NCI-H1092 treated with DMSO at 0.1 percent for 48 hours (cell line): ENCODE data around the gene MYRF.
A peak's percentile ranks its signal among the peaks of the same experiment; 100 is the strongest.

Source experiments
- DNase-seq: peaks from one replicate; lab custom pipeline; 2025; lab: John Stamatoyannopoulos, UW

Gene MYRF

DNA sequence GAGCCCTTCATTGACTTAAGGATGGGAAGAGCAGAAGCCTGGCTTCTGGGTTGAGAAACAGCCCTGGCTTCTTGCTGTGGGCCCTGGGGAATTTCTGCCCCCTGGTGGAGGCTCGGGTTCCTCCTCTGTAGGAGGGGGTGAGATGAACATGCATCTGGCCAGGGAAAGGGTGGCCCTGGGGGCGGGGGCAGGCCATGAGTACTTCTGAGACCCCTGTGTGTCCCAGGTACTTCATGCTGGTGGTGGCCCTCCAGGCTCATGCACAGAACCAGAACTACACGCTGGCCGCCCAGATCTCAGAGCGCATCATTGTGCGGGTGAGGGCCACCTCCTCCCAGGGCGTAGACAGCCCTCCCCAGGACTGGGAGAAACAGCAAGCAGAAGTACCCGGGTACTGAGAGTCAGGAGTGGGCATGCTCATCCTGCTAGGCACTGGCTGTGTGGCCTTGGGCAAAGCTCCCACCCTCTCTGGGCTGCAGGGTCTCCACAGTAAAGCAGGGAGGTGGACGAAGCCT is 24.2 kb downstream of the MYRF start:
- no peak for DNase-seq

DNA sequence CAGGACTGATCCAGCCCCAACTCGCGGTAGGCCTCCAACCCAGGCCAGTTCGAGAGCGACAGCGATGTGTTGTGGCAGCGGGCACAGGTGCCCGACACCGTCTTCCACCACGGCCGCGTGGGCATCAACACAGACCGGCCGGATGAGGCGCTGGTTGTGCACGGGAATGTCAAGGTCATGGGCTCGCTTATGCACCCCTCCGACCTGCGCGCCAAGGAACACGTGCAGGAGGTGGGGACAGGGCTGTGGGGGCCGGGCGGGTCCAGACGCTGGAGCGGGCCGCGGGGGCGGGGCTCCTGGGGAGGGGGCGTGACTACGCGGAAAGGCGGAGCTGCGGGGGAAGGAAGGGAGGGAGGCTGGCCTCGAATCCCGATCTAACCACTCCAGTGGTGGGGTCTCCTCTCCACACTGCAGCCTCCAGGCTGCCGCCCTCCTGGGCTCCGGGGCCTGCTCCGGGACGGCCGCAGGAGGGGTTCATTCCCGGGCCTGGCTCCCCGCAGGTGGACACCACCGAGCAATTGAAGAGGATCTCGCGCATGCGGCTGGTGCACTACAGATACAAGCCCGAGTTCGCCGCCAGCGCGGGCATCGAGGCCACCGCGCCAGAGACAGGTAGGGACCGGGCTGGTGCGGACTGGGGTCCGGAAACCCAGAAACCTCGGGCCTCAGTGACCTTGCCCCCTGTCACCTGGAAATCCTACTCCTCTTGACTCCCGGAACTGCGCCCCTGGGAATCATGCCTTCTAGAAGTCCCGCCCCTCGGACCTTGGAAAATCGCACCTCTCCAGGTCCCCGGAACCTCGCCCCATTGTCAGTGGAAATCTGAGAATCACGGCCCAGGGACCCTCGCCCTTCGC is 25.0 kb downstream of the MYRF start:
- DNase-seq: no peak

DNA sequence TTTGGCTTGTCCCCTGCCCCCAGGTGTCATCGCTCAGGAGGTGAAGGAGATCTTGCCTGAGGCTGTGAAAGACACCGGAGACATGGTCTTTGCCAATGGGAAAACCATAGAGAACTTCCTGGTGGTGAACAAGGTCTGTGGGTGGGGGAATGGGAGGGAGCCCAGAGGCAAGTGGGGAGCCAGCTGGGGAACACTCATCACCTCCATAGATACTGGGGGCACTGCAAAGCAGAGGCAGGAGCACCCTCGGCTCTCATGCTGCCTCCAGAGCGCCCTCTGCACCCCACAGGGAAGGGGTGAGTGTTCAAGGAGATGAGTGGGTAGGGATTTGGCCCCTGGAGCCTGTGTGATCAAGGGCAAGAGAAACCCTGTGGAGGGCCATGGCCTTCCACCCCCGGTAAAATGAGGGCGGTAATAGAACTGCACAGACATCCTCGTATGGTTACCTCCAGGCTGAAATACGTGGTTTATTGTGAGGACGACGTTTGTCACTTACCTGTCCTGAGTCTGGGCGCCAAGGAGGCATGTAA is 26.0 kb downstream of the MYRF start:
- DNase-seq: no peak

DNA sequence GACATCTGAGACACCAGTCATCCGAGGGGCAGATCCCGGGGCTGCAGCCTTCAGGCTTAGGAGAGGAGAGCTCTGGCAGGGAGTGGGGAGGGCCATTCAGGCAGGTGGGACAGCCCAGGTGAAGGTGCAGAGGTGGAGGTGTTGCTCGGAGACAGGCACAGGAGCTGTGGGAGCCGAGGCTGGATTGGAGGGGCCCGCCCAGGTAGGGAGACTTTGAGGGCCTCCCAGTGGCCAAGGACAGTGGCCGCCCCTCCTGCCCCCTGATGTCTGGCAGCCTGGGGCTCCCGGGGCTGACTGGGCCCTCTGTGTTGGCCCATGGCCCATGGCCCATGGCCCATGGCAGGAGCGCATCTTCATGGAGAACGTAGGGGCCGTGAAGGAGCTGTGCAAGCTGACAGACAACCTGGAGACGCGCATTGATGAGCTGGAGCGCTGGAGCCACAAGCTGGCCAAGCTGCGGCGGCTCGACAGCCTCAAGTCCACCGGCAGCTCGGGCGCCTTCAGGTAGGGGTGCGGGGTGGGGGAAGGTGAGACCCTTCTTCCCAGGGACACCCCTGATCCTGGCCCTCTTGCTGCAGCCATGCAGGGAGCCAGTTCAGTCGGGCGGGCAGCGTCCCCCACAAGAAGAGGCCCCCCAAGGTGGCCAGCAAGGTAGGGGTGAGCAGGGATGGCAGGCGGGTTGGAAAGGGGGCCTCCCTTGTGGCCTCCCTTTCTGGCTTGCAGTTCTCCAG is 26.6 kb downstream of the MYRF start:
- DNase-seq: no peak

DNA sequence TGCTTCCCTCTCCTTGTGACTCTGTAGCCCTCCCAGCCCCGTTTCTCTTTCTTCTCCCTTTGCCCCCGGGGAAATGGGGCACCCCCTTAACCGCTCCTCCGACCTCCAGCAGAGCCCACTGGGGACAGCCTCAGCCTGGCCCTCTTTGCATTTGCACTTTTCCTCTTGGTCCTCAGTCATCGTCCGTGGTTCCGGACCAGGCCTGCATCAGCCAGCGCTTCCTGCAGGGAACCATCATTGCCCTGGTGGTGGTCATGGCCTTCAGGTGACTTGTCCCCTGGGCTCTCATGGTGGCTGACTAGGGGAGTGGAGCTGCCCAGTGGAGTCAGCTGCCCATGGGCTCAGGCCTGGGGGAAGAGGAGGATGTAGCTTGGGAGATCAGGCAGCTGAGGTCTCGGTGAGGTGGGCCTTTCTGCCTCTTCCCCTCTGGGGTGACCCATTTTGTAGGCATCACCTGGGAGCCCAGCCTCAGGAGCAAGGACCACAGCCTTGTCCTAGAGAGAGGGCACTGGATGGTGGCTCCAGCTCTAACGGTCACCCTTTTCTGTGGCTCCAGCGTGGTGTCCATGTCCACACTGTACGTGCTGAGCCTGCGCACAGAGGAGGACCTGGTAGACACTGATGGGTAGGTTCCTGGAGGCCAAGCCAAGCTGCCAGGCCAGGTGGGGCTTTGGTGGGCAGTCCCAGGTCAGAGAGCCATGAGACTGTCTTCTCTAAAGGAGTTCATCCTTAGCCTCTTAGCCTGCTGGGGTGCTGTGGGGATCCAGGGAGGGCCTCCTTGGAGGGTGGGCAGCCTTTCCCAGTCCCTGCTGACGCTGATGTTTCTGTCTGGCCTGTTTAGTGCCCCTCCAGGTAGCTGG is 27.5 kb downstream of the MYRF start:
- no peak for DNase-seq

DNA sequence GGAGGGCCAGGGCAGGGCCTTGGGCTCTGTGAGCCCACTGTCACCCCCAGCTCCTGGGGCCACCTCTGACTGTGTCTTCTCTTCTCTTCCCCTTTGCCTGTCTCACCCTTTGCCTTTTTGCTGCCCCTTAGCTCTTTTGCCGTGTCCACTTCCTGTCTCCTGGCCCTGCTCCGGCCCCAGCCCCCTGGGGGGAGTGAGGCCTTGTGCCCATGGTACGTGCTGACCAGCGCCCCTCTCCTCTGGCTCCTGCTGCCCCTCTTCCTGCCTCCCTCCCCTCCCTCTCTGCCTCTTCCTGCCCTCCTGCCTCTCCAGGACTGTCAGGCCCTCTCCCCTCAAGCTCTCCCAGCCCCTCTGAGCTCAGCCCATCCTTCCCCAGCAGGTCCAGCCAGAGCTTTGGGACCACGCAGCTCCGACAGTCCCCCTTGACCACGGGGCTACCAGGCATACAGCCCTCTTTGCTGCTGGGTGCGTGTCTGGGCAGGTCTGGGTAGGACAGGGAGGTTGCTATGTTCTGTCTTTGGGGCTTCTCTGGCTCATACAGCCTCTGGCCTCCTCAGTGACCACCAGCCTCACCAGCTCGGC is 28.2 kb downstream of the MYRF start:
- no peak for DNase-seq

DNA sequence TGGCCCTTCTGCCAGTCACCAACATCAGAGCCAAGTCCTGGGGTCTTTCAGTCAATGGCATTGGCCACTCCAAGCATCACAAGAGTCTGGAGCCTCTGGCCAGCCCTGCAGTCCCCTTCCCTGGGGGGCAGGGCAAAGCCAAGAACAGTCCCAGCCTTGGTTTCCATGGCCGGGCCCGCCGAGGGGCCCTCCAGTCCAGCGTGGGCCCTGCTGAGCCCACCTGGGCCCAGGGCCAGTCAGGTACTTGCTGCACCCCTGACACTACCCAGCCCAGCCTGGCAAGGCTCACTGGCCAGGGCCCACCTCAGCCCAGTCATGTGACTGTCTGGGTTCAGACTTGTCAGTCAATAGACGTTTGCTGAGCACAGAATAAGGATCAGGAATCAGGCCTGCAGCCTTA is 29.1 kb downstream of the MYRF start:
- DNase-seq: no peak

DNA sequence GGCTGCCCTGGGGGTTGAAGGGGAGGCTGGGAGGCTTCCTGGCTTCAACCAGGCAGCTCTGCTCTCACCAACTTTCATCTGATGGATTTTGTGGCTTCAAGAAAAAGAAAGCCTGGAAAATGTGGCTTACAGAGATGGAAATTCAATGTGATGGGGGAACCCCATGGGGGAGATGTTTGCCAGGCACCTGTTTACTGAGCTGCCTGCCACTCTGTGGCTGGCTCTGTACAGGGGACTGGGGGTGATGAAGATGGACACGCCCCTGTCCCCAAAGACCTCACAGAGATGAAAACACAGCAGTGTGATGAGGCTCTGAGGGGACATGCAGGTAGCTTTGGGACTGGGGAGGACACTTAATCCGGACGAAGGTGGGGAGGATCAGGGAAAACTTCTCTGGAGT is 29.9 kb downstream of the MYRF start:
- no peak for DNase-seq

DNA sequence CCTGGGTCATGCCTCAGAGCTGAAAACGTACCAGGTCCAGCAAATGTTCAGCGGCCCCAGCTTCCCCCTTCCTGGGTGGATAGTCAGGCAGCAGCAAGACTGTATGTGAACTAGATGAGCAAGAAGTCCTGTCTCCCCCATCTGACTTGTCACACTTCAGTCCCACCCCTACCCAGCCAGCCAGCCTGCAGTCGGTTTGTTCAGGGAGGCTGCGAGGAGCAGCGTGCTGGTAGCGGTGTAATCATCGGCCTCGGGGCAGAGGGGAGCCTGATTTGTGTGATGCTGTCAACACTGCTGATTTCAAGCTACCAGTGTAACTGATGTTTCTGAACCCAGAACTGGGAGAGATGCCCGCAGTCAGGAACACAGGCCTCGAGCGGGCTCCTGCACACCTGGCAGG is 30.4 kb downstream of the MYRF start:
- no peak for DNase-seq

DNA sequence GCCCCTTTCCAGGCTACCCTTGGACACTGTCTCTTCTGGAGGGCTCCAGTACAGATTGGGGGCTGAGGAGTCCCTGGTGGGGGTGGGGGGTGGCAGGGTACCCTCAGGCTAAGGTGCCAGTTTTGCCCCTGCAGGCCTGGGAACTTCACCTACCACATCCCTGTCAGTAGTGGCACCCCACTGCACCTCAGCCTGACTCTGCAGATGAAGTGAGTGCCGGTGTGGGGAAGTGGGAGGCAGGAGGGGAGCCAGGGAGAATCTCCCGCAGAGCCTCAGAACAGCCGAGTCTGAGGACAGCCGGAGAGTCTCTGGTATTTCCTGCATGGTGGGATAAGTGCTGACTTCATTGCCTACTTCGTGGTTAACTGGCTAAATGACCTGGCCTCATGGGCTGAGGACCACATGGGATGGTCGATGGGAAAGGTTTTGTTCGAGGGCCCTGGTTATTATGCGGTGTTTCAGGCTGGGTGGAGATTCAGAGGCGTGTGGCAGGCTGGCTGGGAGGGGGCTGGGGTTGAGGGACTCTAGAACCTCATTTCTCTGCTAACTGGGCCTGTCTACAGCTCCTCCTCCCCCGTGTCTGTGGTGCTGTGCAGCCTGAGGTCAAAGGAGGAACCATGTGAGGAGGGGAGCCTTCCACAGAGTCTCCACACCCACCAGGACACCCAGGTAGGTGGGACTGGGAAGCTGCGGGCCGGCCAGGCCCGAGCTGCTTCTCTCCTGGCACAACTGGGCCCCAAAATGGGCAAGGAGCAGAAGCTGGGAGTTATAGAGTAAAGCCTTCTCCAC is 31.5 kb downstream of the MYRF start:
- DNase-seq: no peak

DNA sequence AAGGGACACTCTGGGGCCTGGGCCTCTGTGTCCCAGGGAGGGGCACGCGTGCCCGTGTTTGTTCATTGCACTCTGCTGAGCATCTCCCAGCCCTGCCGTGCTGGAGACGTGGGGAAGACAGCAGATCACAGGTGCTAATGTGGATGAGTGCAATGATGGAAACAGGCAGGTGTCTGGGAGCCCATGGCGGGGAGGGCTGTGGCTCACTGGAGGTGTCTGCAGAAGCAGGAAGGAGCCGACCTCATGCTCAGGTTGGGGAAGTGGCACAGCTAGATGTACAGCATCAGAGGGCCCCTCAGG is 32.0 kb downstream of the MYRF start:
- DNase-seq: no peak

DNA sequence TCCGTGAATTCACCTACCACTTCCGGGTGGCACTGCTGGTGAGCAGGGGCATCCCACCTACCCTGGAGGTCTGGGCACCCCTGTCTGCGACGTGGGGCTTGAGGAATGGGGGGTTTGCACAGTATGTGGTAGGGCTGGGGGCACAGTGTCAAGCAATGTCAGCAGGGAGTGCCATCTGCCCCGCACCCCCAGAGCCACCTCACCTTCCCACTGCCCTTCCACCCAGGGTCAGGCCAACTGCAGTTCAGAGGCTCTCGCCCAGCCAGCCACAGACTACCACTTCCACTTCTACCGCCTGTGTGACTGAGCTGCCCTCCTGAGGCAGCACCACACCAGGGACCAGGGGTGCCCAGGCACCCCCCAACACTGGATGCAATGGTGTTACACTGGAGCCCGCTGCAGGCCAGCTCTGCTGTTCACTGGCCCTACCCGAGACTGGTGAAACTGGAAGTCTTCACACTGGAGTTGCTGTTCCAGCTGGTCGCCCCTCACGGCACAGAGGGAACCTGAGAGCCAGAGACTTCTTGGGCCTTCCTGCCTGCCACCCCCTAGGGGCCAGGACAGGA is 33.5 kb downstream of the MYRF start:
- no peak for DNase-seq

DNA sequence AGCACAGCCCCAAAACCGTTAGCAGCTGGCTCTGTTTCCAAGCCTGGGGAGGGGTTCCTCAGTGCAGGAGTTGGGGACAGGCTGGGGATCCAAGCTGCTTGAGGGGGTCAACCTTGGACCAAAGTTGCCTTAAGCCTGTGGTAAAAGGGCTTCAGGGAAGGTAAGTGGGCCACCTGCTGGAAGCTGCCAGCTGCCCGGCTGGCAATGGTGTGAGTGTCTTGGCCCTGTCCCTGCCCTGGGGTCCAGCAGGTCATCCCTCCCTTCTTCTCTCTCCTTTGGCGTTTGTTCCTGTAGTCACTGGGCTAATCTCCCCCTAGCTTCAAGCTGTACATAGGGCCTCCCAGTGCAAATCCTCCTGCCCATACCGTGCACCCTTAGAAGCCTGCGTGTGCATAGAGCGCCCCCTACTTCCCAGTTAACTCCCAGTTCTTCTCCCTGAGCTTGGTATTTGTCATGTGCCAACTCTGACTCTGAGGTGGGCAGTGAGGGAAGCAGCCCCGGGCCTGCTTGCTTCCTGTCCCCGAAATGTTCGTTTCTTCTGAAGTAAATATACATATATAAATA is 35.6 kb downstream of the MYRF start:
- peak; percentile 20 for DNase-seq

DNA sequence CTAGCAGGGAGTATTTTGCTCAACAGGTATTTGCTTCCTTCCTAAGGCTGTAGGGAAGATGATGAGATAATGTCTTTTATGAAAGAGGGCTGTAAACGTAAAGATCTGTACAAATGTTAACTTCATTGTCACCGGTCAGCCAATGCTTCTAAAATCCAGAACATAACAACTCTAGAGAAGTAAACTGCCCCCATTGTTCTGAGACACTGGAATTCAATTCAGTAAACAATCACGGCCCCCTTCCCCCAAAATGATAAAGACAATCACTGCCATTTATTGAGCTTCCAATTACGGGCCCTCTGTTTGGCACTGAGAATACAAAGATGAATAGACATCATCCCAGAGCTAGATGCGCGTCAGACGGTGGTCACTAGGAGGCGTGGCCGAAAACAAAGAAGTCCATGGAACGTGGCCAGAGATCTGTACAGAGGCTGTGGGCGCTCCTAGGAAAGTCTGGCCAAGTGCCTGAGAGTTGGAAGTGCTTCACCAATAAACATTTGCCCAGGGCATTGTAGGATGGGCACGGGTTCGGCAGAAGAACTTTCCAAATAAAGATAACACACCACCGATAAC is 39.4 kb downstream of the MYRF start:
- DNase-seq: peak; percentile 87

DNA sequence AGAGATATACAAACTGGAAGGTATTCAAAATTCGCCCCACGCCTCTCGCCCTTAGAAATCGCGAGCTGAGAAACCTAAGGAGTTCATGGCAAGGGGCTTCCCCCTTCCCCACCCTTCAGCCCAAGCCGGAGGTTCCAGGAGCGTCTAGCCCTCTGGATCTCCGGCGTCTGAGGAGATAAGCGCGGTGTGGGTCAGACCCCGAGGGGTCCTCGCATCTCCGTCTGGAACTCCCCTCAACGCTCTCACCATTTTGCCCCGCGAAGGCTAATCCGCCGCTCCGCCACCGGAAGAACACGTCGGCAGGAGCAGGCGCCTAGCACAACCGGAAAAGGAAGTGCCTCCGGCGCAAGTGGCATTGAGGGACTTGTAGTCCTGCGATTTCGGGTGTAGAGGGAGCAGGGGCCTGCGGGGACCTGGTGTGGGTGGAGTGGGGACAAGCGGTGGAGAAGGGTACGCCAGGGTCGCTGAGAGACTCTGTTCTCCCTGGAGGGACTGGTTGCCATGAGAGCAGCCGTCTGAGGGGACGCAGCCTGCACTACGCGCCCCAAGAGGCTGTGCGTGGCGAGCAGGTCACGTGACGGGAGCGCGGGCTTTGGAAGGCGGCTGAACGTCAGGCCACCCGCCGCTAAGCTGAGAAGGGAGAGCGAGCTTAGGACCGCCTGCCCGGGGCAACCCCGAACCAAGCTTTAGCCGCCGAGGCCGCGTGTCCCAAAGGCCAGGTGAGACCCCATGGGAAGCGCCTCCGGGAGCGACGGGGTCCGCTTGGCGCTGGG is 40.1 kb downstream of the MYRF start, which contains the start of the genes FEN1 and TMEM258:
TSS of gene FEN1 (plus strand) at position 602 of the 773 bp plus-strand sequence. CDS start 2,451 bp downstream, outside the sequence.
TSS of gene TMEM258 (minus strand) at position 290 of the 773 bp plus-strand sequence. CDS start at position 249, 41 bp downstream.
- DNase-seq: peak; percentile 99

DNA sequence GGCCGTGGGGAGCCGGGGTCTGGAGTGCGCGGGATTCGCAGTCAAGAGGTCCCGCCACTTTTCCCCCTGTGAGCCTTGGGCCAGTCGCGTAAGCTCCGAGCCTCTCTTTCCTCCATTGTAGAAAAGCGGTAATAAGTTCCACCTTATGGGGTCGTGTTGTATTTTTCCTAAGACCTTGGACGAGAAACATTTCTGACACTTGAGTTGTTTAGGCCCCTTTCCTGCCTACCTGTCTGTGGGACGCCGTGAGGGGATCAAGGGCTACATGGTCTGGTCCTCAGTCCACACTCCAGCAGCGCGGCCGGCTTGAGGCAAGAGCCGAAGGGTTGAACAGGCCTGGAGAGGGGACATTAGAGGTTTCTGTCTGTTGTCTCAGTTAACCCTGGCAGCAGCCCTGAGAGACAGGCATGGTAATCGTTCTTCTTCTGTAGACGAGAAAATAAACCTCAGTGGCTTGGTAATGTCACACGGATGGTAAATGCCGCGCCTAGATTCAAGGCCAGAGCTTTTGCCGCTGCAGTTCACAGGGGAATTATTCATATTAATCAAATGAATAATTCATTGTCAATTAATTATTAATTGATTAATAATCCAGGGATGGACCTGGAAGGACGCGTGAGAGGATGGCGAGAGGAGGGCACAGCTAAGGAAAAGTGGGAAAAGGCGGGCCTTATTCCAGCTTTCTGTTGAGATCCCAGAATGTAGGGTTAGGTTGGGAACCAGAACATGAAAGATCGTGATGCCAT is 40.8 kb downstream of the MYRF start:
- DNase-seq: peak; percentile 79

DNA sequence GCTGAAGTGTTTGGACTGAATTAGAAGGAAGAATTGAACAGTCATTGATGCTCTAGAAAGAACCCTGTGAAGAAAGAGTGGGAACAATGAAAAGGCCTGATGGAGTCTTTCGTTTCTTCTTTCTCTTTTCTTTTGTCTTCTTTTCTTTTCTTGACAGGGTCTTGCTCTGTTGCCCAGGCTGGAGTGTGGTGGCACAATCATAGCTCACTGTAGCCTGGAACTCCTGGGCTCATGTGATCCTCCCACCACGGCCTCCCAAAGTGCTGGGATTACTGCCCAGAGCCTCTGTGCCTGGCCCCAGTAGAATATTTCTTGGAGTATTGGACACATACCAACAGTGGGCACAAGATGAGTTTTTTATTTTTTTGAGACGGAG is 41.4 kb downstream of the MYRF start:
- no peak for DNase-seq

DNA sequence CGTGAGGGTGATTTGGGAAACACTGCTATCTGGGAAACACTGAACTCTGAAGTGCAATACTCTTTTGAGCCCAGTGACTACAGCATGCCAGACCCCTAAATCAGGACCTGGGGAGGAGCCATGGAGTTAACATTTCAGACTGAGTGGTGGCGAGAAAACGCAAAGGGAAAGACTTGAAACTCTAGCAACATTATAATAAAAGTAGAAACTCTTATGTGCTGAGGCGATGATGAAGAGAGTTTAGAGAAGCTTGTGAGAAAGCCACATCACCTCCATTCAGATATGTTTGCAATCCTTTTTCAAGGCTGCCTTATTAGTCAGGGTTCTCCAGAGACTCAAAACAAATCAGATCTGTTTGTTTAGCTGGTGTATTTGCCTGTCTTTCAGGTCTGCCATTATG is 42.1 kb downstream of the MYRF start:
- no peak for DNase-seq
